K562 (cell line): ENCODE results near the gene COMMD2. TPM values are rescaled to one million over a fixed set of nuclear protein-coding genes. Genes with fewer than 3 reads are reported as not detected.

ENCODE experiments used
- ATAC-seq: fragments of 200-7000 bp; cut with Tn5 transposase; 3 replicates; pipeline ENCODE4 v1.9.1; 2020; ENCODE audit warnings: moderate library complexity
- BruUV-seq: library from RNA; stranded (reverse); fragments of 400-500 nt; replicated peaks from 2 replicates; lab custom pipeline; 2021; lab: Mats Ljungman, UMichigan
- CTCF ChIA-PET: fragments of 300-600 bp; formaldehyde crosslinking; extraction: SDS; loops from one replicate; lab custom pipeline; 2021; ENCODE audit warnings: low intra/inter-chr PET ratio; lab: Yijun Ruan, JAX
- POLR2A ChIA-PET: fragments of 300-600, 350-650 bp; sonication (Branson Sonifier 250); formaldehyde crosslinking; extraction: SDS; loops from one replicate; lab custom pipeline; 2021; ENCODE audit warnings: antibody characterized with exemption, inconsistent platforms; lab: Yijun Ruan, JAX
- DNase-seq, 4 experiments: peaks; one replicate each; pipeline versions ENCODE4 v3.0.0 to v3.0.0-alpha.2; 2011 to 2018; ENCODE audit warnings: low spot score in 3 of 4, mixed read lengths in 3 of 4; ENCODE audit errors: extremely low read depth in 1 of 4
- FAIRE-seq: peaks from 2 replicates; lab custom pipeline; 2011; peaks lifted over from hg19 to GRCh38; lab: Jason Lieb, UNC
- H2AFZ ChIP-seq: 2 replicates; pipeline ENCODE4 v1.6.0; 2011; ENCODE audit warnings: low read depth, low read length, control low read depth, inconsistent platforms
- H3K27ac ChIP-seq: fragments of 200-600 bp; 3 replicates; pipeline ENCODE4 v1.8.0; 2011; ENCODE audit warnings: low read depth, mild to moderate bottlenecking, control low read depth, inconsistent platforms, low read length, moderate library complexity, mixed read lengths; ENCODE audit errors: extremely low read depth
- H3K27me3 ChIP-seq, 2 experiments: fragments of 300-600 bp in 1 of 2; 2 replicates in 1 of 2; 3 replicates in 1 of 2; pipeline versions ENCODE4 v1.6.0 to v1.8.0; 2011; ENCODE audit warnings: inconsistent platforms in 2 of 2, low read length in 2 of 2, mild to moderate bottlenecking in 1 of 2, mixed read lengths in 1 of 2, moderate library complexity in 1 of 2; ENCODE audit not compliant: control insufficient read depth in 2 of 2, insufficient read depth in 2 of 2
- H3K36me3 ChIP-seq: fragments of 300-600 bp; 3 replicates; pipeline ENCODE4 v1.8.0; 2011; ENCODE audit warnings: mild to moderate bottlenecking, low read length, inconsistent platforms; ENCODE audit not compliant: control insufficient read depth, insufficient read depth
- H3K4me1 ChIP-seq, 2 experiments: fragments of 200-600 bp in 1 of 2; replicated peaks in 1 of 2; 2 replicates in 1 of 2; 3 replicates in 1 of 2; pipeline versions ENCODE4 v1.5.1 to v1.8.0; 2011; ENCODE audit warnings: inconsistent platforms in 2 of 2, low read length in 2 of 2, mild to moderate bottlenecking in 1 of 2, mixed read lengths in 1 of 2, moderate library complexity in 1 of 2; ENCODE audit not compliant: control insufficient read depth in 2 of 2, insufficient read depth in 2 of 2
- H3K4me2 ChIP-seq: 2 replicates; pipeline ENCODE4 v1.6.1; 2011; ENCODE audit warnings: low read length, control low read depth, inconsistent platforms, mixed read lengths; ENCODE audit not compliant: insufficient read depth
- H3K4me3 ChIP-seq: fragments of 200-600 bp; sonication (generic), shearing (Covaris generic); 2 replicates; pipeline ENCODE4 v1.5.1; 2016; ENCODE audit warnings: control low read depth, inconsistent platforms
- H3K79me2 ChIP-seq: fragments of 200-600 bp; 3 replicates; pipeline ENCODE4 v1.8.0; 2011; ENCODE audit warnings: low read length, inconsistent platforms; ENCODE audit not compliant: control insufficient read depth, insufficient read depth
- H3K9ac ChIP-seq, 2 experiments: 2 replicates each; pipeline versions ENCODE4 v1.6.0 to v1.6.1; 2011; ENCODE audit warnings: low read depth in 2 of 2, low read length in 2 of 2, control low read depth in 1 of 2, inconsistent platforms in 1 of 2, mild to moderate bottlenecking in 1 of 2, mixed read lengths in 1 of 2; ENCODE audit not compliant: insufficient read depth in 1 of 2
- H3K9me1 ChIP-seq: one replicate; pipeline ENCODE4 v1.6.0; 2011; ENCODE audit warnings: inconsistent platforms, mild to moderate bottlenecking, low read length, moderate library complexity; ENCODE audit not compliant: control insufficient read depth, insufficient read depth
- H3K9me3 ChIP-seq: replicated peaks from 2 replicates; pipeline ENCODE4 v1.5.1; 2011; ENCODE audit warnings: low read depth, low read length, inconsistent platforms; ENCODE audit not compliant: control insufficient read depth, insufficient read depth
- H4K20me1 ChIP-seq: replicated peaks from 2 replicates; pipeline ENCODE4 v1.6.1; 2011; ENCODE audit warnings: low read length, inconsistent platforms, mixed read lengths; ENCODE audit not compliant: control insufficient read depth, insufficient read depth
- L3MBTL2 ChIP-seq: fragments of 450-650 bp; IDR thresholded peaks from 2 replicates; pipeline ENCODE4 v1.6.1; 2016; ENCODE audit warnings: mild to moderate bottlenecking, moderate library complexity
- MAFF ChIP-seq: IDR thresholded peaks from 2 replicates; pipeline ENCODE4 v1.6.1; 2012; ENCODE audit warnings: low read length, improper control_type of control experiment
- NR4A1 ChIP-seq, 2 experiments: fragments of 250-450 bp in 1 of 2; fragments of 450-650 bp in 1 of 2; sonication (Bioruptor Pico) in 1 of 2; IDR thresholded peaks; 2 replicates each; pipeline versions ENCODE4 v1.4.0 to v1.6.1; 2016 to 2020; ENCODE audit warnings: mild to moderate bottlenecking in 2 of 2, missing compliant biosample characterization in 1 of 2, missing genetic modification characterization in 1 of 2, moderate library complexity in 1 of 2
- POLR2H ChIP-seq: IDR thresholded peaks from 2 replicates; pipeline ENCODE4 v1.6.1; 2016; ENCODE audit warnings: missing genetic modification characterization, low read depth, mild to moderate bottlenecking, control low read depth, missing compliant biosample characterization, moderate library complexity
- RNF2 ChIP-seq: sonication (generic); IDR thresholded peaks from 2 replicates; pipeline ENCODE4 v1.6.1; 2016
- SMAD3 ChIP-seq: fragments of 450-650 bp; formaldehyde crosslinking; conservative IDR thresholded peaks from 2 replicates; pipeline ENCODE4 v1.4.0; 2020; ENCODE audit warnings: mild to moderate bottlenecking
- TAL1 ChIP-seq: fragments of 450-650 bp; IDR thresholded peaks from 2 replicates; pipeline ENCODE4 v1.6.1; 2016; ENCODE audit warnings: mild to moderate bottlenecking
- TBL1XR1 ChIP-seq, 2 experiments: IDR thresholded peaks; 2 replicates each; pipeline ENCODE4 v1.6.1; 2012; ENCODE audit warnings: improper control_type of control experiment in 2 of 2, low read length in 2 of 2, mild to moderate bottlenecking in 1 of 2
- TCF3 ChIP-seq: sonication (generic); formaldehyde crosslinking; IDR thresholded peaks from 2 replicates; pipeline ENCODE4 v1.4.0; 2020; ENCODE audit warnings: mild to moderate bottlenecking, missing genetic modification reagents
- TFAM ChIP-seq: fragments of 250-450 bp; sonication (Bioruptor Pico); conservative IDR thresholded peaks from 2 replicates; pipeline ENCODE4 v1.5.0; 2021; ENCODE audit warnings: mild to moderate bottlenecking, moderate library complexity
- ZKSCAN3 ChIP-seq: fragments of 250-450 bp; sonication (Bioruptor Pico); IDR thresholded peaks from 2 replicates; pipeline ENCODE4 v1.4.0; 2020
- ZNF766 ChIP-seq: fragments of 200-800 bp; sonication (Bioruptor generic); conservative IDR thresholded peaks from 2 replicates; pipeline ENCODE4 v1.6.1; 2016; ENCODE audit warnings: missing genetic modification characterization, missing compliant biosample characterization
- in situ Hi-C: fragments of 300-500 bp; cut with MboI; formaldehyde crosslinking; loops from 4 replicates; pipeline ENCODE4 v1.15.0; 2018; ENCODE audit warnings: inconsistent platforms, mixed read lengths
- intact Hi-C: fragments of 100-400 bp; cut with micrococcal nuclease; formaldehyde crosslinking; loops from 2 replicates; pipeline ENCODE4 v1.14.2; 2022
- polyA plus RNA-seq, 8 experiments: library from polyadenylated mRNA; depleted of rRNA in 4 of 8; stranded (reverse) in 5 of 8; unstranded in 3 of 8; fragments of >200 nt; fragmentation: Nextera tagmentation in 2 of 8; fragmentation: Illumina TruSeq in 1 of 8; extraction: Ambion mirVana in 2 of 8; extraction: Trizol in 1 of 8; gene quantifications; 2 replicates each; pipeline versions ENCODE4 v1.2.1 to v1.2.3, GENCODE V29; 2011 to 2014; ENCODE audit warnings: inconsistent platforms in 1 of 8, missing spikeins in 1 of 8
- total RNA-seq, 7 experiments: library from RNA; depleted of rRNA in 6 of 7; stranded (reverse); fragments of >200 nt in 6 of 7; fragmentation: Illumina TruSeq in 2 of 7; extraction: Trizol in 2 of 7; gene quantifications; 2 replicates each; pipeline versions ENCODE4 v1.2.1 to v1.2.3, GENCODE V29; 2011 to 2021; ENCODE audit warnings: low replicate concordance in 1 of 7
- TF ChIP-seq, protein P1 (sequence below): sonication (generic); formaldehyde crosslinking; IDR thresholded peaks from 2 replicates; pipeline ENCODE4 v1.8.0; 2022; ENCODE audit warnings: mild to moderate bottlenecking, missing genetic modification reagents
- TF ChIP-seq, protein P2 (sequence below): fragments of 200-800 bp; sonication (Bioruptor generic); IDR thresholded peaks from 2 replicates; pipeline ENCODE4 v1.6.1; 2017; ENCODE audit warnings: missing genetic modification characterization, missing compliant biosample characterization

The COMMD2 gene
- total and polyA plus RNA-seq, 9 of the 15 experiments (the other 6 are each of a cell fraction or from before 2014, with no cell fraction given), result 25.8 to 102 (median 41.8) TPM

DNA sequence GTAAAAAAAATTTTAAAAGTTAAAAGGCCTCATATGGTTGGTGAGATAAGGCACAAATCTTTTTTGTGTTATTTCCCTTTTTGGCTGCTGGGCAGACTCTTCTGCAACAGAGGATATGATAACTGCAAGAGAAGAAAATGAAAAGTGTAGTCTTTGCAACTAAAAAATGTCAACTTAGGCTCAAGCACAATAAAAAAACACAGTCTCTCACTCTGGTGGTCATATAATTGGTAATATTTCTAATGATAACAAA, 15.4 kb downstream of the COMMD2 start:
- Histone ChIP-seq H3K9me3 (no peaks in the 10 kb centered on the region), H3K27me3 (no peaks in the 10 kb centered on the region), H3K4me3 (no peak overlapping the region), H3K9ac (no peak overlapping the region), H3K36me3 (peaks cover 12% of the 10 kb centered on the region; the same call in 1 of the 3 replicates), H3K27ac (no peak overlapping the region), H3K4me1 (no peaks in the 10 kb centered on the region), H3K9me1 (no peaks in the 10 kb centered on the region), H3K4me2 (no peak overlapping the region), H2AFZ (no peak overlapping the region), H3K79me2 (no peaks in the 10 kb centered on the region), H4K20me1 (no peaks in the 10 kb centered on the region)
- POLR2A ChIA-PET, result no interaction called here
- FAIRE-seq, result no peak
- TF ChIP-seq SMAD3 (CRISPR knock-in tag) (no peak), MAFF (no peak), ZNF766 (CRISPR knock-in tag) (no peak), TFAM (no peak), NR4A1 (CRISPR knock-in tag; IDR thresholded peaks at IDR 0.05) (no peak), NR4A1 (tag; IDR thresholded peaks at IDR 0.05) (no peak), TBL1XR1 (IDR thresholded peaks at IDR 0.05; ENCODE audit: low read length in 2 of 2) (no peak), TCF3 (CRISPR knock-in tag) (peak; percentile 39; the same call in 1 of the 2 replicates), ZKSCAN3 (no peak), L3MBTL2 (no peak), TAL1 (0 out of 2 replicates have a peak, but pooled peaks have one; percentile 9), RNF2 (no peak), POLR2H (tag) (no peak)
- TF ChIP-seq, protein P1, sequence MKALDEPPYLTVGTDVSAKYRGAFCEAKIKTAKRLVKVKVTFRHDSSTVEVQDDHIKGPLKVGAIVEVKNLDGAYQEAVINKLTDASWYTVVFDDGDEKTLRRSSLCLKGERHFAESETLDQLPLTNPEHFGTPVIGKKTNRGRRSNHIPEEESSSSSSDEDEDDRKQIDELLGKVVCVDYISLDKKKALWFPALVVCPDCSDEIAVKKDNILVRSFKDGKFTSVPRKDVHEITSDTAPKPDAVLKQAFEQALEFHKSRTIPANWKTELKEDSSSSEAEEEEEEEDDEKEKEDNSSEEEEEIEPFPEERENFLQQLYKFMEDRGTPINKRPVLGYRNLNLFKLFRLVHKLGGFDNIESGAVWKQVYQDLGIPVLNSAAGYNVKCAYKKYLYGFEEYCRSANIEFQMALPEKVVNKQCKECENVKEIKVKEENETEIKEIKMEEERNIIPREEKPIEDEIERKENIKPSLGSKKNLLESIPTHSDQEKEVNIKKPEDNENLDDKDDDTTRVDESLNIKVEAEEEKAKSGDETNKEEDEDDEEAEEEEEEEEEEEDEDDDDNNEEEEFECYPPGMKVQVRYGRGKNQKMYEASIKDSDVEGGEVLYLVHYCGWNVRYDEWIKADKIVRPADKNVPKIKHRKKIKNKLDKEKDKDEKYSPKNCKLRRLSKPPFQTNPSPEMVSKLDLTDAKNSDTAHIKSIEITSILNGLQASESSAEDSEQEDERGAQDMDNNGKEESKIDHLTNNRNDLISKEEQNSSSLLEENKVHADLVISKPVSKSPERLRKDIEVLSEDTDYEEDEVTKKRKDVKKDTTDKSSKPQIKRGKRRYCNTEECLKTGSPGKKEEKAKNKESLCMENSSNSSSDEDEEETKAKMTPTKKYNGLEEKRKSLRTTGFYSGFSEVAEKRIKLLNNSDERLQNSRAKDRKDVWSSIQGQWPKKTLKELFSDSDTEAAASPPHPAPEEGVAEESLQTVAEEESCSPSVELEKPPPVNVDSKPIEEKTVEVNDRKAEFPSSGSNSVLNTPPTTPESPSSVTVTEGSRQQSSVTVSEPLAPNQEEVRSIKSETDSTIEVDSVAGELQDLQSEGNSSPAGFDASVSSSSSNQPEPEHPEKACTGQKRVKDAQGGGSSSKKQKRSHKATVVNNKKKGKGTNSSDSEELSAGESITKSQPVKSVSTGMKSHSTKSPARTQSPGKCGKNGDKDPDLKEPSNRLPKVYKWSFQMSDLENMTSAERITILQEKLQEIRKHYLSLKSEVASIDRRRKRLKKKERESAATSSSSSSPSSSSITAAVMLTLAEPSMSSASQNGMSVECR (CRISPR knock-in tag), result no peak
- TF ChIP-seq, protein P2, sequence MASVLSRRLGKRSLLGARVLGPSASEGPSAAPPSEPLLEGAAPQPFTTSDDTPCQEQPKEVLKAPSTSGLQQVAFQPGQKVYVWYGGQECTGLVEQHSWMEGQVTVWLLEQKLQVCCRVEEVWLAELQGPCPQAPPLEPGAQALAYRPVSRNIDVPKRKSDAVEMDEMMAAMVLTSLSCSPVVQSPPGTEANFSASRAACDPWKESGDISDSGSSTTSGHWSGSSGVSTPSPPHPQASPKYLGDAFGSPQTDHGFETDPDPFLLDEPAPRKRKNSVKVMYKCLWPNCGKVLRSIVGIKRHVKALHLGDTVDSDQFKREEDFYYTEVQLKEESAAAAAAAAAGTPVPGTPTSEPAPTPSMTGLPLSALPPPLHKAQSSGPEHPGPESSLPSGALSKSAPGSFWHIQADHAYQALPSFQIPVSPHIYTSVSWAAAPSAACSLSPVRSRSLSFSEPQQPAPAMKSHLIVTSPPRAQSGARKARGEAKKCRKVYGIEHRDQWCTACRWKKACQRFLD, result no peak
- no TSS peak for BruUV-seq
- intact Hi-C loops, result no loop called here
- ATAC-seq, result peak; percentile 31; the same call in 1 of the 3 replicates
- DNase-seq, result no peak
- in situ Hi-C loops, result no loop called here
- CTCF ChIA-PET, result no interaction called here
